Fibroblast of skin of scalp (primary cell): Measurements from ENCODE around the gene NID2. TPM values are rescaled to one million over a fixed set of nuclear protein-coding genes. Genes with fewer than 3 reads are reported as not detected.

Experiments
- DNase-seq: peaks from one replicate; pipeline ENCODE4 v3.0.0-alpha.2; 2013
- polyA plus RNA-seq, 2 experiments: library from polyadenylated mRNA; unstranded; fragments of 120-200 nt; gene quantifications; one replicate each; pipeline ENCODE4 v1.2.1, GENCODE V29; 2013; ENCODE audit not compliant: insufficient read length in 2 of 2

Gene NID2, protein sequence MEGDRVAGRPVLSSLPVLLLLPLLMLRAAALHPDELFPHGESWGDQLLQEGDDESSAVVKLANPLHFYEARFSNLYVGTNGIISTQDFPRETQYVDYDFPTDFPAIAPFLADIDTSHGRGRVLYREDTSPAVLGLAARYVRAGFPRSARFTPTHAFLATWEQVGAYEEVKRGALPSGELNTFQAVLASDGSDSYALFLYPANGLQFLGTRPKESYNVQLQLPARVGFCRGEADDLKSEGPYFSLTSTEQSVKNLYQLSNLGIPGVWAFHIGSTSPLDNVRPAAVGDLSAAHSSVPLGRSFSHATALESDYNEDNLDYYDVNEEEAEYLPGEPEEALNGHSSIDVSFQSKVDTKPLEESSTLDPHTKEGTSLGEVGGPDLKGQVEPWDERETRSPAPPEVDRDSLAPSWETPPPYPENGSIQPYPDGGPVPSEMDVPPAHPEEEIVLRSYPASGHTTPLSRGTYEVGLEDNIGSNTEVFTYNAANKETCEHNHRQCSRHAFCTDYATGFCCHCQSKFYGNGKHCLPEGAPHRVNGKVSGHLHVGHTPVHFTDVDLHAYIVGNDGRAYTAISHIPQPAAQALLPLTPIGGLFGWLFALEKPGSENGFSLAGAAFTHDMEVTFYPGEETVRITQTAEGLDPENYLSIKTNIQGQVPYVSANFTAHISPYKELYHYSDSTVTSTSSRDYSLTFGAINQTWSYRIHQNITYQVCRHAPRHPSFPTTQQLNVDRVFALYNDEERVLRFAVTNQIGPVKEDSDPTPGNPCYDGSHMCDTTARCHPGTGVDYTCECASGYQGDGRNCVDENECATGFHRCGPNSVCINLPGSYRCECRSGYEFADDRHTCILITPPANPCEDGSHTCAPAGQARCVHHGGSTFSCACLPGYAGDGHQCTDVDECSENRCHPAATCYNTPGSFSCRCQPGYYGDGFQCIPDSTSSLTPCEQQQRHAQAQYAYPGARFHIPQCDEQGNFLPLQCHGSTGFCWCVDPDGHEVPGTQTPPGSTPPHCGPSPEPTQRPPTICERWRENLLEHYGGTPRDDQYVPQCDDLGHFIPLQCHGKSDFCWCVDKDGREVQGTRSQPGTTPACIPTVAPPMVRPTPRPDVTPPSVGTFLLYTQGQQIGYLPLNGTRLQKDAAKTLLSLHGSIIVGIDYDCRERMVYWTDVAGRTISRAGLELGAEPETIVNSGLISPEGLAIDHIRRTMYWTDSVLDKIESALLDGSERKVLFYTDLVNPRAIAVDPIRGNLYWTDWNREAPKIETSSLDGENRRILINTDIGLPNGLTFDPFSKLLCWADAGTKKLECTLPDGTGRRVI (N-terminal part only)
- polyA plus RNA-seq (2013, experiment 1 of 2; ENCODE audit: insufficient read length) = 233 TPM
- 254 TPM for polyA plus RNA-seq (2013, experiment 2 of 2; ENCODE audit: insufficient read length)

DNA sequence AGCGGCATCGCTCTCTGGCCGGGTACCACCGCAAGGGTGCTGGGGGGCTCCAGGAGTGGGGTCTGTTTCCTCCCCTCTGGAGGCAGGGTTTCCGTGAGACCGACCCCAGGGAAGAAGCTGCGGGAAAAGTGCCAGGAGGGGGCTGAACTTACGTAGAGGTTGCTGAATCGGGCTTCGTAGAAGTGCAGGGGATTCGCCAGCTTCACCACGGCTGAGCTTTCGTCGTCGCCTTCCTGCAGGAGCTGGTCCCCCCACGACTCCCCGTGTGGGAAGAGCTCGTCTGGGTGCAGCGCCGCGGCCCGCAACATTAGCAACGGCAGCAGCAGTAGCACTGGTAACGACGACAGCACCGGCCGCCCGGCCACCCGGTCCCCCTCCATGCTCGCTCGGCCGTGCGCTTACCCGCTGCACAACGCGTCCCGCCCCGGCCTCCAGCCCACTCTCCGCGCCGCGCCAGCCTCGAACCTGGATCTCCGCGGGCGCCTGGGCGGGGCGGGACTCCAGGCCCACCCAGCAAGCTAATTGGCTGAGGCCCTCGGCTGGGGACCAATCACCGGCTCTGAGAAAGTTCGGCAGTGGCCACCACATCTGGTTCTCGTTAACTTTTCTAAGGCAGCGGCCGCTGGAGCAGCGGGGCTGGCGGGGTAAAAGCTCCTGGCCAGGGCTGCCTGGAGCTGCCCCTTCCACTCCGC is at the start of gene NID2:
Gene NID2, minus strand, starts transcription at position 445 of the 692 bp plus-strand sequence. Its CDS starts 65 bp downstream, at position 380.
- peak; percentile 97 for DNase-seq

- peak; percentile 83 for DNase-seq
Observed at GRCh38 chr14:52117111-52117832, 48.4 kb upstream of the NID2 start.

GRCh38 chr14:52115286-52115685 is 46.4 kb upstream of the NID2 start:
- DNase-seq = no peak

DNA sequence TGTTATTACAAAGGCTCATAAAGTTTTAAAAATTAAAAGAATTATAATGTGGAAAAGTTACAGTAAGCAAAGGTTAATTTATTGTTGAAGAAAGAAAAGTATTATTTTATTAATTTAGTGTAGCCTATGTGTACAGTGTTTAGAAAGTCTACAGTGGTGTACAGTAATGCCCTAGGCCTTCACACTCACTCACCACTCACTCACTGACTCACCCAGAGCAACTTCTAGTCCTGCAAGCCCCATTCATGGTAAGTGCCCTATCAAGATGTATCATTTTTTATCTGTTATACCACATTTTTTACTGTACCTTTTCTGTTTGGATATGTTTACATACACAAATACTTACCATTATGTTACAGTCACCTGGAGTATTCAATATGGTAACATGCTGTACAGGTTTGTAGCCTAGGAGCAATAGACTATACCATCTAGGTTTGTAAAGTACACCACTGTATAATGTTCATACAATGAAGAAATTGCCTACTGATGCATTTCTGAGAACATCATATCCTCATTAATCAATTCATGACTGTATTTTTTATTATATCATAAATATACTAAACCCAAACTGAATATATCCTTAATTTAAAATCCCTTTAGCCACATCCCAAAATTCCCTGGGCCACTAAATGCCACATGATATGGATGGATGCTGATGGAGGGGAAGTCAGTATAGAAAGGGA is 43.6 kb upstream of the NID2 start:
- peak; percentile 58 for DNase-seq

DNA sequence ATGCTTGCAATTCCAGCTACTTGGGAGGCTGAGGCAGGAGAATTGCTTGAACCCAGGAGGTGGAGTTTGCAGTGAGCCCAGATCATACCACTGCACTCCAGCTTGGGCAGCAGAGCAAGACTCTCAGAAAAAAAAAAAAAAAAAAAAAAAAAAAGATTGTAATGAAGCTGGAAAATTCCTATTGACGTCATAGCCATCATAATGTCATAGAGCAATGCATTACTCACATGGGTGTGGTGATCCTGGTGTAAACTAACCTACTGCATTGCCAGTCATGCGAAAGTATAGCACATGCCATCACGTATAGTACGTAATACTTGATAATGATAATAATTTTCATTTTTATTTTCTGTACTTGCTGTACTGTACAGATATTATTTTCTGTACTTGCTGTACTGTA is 42.7 kb upstream of the NID2 start:
- peak; percentile 42 for DNase-seq

DNA sequence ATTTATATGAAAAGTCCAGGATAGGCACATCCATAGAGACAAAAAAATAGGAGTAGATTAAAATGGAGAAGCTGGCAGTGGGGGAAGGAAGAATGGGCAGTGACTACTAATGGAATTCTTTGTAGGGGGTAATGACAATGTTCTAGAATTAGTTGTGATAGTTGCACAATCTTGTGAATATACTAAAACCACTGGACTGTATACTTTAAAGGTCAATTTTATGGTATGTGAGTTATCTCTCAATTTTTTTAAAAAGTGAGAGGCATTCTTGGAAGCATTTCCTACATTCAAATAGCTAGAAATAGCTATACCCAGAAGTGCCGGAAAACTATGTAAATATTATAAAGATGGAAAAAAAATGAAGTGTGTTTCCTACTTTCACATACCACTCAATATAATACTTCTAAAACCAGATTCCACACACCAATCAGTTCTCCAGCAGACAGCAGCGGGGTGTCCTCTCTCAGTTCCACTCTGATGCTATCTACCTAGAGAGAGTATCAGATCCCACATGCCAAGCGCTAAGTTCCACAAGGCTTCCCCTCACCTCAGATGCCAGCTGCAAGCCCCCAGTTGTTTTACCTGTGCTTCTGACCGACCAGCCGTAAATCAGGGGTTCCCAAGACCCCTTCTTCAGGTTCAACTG is 41.7 kb upstream of the NID2 start:
- peak; percentile 90 for DNase-seq

DNA sequence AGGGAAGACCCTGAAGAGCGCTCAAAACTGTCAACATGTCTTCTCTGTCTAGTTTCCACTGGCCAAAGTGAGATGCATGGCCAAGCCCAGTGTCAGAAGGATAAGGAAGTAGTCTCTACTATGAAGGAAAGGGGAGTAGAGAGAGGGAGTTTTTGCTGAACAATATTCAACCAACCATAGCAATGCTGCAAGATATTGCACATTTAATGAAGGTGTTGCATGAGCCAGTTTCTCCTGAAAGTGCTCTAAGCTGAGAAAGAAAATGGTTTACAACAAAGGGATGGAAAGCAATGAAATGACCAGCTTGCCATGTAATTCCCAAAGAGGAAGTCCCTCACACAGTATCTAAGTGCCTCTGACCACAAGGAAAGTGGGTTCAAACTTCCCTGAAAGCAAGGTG is 40.0 kb upstream of the NID2 start:
- no peak for DNase-seq

DNA sequence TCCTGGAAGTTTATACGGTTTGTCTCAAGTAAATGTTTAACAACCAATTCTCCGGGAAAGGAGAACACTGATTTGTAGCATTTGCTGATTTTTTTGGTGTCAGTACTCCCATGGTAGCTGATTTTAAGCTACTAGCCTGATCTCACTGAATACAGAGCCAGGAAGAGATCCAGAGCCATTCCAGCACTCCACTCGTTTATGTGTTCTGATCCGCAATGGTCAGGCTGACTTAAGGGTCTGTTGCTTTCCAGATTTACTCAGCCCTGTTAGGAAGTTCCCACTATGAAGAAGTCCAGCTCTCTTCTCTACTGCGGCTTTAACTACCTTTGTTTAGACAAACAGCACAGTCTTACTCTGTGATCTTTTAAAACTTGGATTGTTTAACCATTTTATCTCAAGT is 38.0 kb upstream of the NID2 start:
- DNase-seq = no peak

DNA sequence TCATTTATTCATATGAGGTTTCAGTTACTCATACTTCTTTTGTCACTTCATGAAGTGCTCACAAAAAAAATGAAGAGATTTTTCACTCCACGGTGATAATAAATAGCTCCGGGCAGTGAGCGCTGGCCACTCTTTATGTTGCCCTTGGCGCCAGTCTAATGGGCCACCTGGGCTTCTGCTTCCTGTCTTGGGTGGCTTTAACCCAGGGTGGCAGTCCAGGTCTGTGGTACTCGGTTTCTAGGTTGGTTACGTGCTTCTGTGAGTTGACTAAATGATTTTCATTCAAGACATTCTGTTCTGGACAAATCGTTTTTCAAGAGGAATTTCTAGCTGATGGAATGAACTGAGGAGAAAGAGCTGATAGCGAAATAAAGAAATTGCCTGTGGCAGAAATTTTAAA is 34.6 kb upstream of the NID2 start:
- no peak for DNase-seq

GRCh38 chr14:52095794-52096193 is 26.9 kb upstream of the NID2 start:
- no peak for DNase-seq

GRCh38 chr14:52095336-52095735 is 26.5 kb upstream of the NID2 start:
- DNase-seq = no peak

- DNase-seq = peak; percentile 79
Observed at GRCh38 chr14:52094546-52095271, 25.9 kb upstream of the NID2 start.

- DNase-seq = peak; percentile 42
Observed at GRCh38 chr14:52091928-52092327, 23.1 kb upstream of the NID2 start.

- DNase-seq = no peak
Observed at GRCh38 chr14:52090936-52091335, 22.1 kb upstream of the NID2 start.

DNA sequence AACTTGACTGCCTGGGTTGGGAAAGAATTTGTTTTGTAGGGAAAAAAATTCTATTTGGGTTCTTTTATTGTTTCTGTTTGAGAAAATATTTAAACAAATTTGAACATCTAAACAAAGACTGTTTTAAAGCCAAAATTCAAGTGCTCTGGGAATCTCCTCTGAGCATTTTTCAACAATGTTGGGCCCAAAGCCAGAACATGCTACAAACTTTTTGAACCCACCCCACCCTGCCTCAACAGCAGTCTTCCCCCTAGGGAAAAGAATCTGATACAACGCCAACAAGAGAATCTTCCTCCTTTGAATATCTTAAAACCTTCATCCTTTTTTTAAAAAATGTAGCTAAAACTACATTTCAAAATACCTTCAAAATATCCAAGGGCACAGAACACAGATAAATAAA is 20.4 kb upstream of the NID2 start:
- peak; percentile 55 for DNase-seq

GRCh38 chr14:52086711-52087110 is 17.9 kb upstream of the NID2 start:
- peak; percentile 90 for DNase-seq

- DNase-seq = no peak
Observed at GRCh38 chr14:52082903-52083302, 14.0 kb upstream of the NID2 start.

DNA sequence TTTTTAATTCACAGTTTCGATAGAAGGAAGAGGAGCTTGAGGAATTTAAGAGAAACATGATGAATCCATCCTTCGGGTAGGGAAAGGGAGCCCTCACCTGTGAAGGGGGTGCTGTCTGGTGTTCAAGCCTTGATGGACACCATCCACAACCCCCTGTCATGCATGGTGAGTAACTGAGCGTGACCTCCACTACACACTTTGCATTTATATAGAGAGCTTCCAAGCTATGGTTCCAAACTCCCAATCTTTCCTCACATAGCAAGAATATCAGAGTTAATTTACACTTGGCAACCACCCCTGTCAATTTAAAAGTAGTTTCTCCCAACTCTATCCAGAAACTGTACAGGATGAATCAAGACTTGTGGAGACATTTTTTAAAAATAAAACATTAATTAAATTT is 13.1 kb upstream of the NID2 start:
- DNase-seq = no peak
